Activated CD8-positive, alpha-beta memory T cell treated with anti-CD3 and anti-CD28 coated beads, Interleukin-2, amount 50 U/mL, for 1 hour (primary cell): Measurements from ENCODE around the gene MZF1.
"Not testable (repeated sequence)": the region's sequence is repeated elsewhere in the genome, so short reads cannot be mapped to it uniquely, and the experiment has no call there.

Experiments
- DNase-seq: peaks from one replicate; pipeline ENCODE4 v3.0.0-alpha.2; 2020; ENCODE audit errors: extremely low read depth

The MZF1 gene

DNA sequence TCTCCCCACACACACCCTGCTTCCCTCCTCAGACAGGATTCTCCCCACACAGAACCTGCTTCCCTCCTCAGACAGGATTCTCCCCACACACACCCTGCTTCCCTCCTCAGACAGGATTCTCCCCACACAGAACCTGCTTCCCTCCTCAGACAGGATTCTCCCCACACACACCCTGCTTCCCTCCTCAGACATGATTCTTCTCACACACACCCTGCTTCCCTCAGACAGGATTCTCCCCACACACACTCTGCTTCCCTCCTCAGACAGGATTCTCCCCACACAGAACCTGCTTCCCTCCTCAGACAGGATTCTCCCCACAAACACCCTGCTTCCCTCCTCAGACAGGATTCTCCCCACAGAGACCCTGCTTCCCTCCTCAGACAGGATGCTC, 34.0 kb downstream of the MZF1 start:
- DNase-seq = not testable (repeated sequence)

- DNase-seq = no peak
Measured at GRCh38 chr19:58538257-58539168, 34.6 kb downstream of the MZF1 start.

DNA sequence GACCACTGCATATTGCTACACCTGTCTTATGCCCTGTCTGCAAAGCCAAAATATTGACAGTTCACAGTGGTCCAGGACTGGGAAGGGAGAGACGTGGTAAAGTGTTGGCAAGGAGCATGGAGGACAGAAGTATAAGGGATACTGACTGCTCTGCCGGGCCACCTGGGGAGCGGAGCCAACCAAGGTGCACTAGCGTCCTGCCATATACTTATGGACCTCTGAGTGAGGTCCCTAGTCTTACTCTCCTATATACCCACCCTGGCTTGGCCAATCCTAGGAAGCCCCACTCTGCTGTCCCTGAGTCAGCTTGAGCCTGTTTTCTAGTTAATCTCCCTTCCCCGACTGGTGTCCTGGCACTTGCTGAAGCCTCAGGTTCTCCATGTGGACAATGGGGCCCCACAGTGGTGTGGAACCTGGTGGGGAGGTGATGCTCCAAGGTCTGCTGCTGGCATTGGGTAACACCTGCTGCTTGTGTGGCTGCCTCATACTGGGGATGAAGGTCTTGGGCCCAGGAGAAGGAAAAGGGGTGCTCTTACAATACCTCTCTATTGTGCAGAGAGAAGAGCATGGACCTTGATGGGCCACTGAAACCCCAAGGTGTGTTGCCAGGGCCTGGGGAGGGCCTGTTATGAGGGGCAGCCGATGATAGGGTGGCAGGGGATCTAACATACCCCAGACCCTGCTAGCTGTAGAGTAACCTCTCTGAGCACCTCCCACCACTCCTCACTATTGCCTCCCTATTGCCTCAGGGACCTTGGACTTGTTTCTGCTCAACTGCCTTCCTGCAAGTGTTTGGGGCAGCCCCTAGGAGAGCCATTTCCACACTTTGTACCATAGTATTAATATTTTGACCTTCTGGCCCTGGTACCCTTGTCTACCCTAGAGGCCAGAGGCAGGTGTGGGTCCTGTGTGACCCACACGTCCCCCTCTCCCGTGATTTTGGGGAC, 36.0 kb downstream of the MZF1 start:
- no peak for DNase-seq

- no peak for DNase-seq
Measured at GRCh38 chr19:58535857-58536256, 37.3 kb downstream of the MZF1 start.

GRCh38 chr19:58531034-58531840, 41.9 kb downstream of the MZF1 start:
- no peak for DNase-seq

DNA sequence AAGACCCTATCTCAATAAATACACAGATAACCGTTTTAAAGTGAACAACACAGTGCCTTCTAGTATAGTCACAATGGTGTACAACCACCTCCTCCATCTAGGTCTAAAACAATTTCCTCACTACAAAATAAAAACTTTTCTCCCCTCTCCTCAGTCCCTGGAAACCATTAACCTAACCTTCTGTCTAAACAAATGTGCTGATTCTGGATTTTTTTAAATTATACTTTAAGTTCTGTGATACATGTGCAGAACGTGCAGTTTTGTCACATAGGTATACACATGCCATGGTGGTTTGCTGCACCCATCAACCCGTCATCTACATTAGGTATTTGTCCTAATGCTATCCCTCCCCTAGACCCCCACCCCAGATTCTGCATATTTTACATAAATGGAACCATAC, 43.7 kb downstream of the MZF1 start:
- DNase-seq = no peak

GRCh38 chr19:58522709-58523108, 50.4 kb downstream of the MZF1 start:
- DNase-seq = no peak

DNA sequence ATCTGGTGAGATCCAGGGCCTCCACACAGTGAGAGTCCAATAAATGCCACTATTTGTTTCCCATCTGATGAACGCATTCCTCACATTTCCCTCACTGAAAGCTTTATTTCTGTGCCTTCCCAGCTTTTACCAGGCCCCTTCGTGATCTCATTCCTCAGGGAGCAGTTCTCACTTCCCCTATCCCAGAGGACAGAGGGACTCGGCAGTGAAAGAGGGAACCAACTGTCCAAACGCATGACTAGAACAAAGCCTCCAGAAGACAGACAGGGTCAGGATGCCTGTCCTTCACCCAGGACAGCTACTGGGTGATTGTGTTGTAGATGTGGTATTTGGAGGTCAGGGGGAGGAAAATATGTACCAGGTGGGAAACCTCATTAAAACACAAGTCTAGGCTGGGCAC, 51.5 kb downstream of the MZF1 start:
- no peak for DNase-seq

- DNase-seq = no peak
Measured at GRCh38 chr19:58520257-58520599, 52.9 kb downstream of the MZF1 start.

DNA sequence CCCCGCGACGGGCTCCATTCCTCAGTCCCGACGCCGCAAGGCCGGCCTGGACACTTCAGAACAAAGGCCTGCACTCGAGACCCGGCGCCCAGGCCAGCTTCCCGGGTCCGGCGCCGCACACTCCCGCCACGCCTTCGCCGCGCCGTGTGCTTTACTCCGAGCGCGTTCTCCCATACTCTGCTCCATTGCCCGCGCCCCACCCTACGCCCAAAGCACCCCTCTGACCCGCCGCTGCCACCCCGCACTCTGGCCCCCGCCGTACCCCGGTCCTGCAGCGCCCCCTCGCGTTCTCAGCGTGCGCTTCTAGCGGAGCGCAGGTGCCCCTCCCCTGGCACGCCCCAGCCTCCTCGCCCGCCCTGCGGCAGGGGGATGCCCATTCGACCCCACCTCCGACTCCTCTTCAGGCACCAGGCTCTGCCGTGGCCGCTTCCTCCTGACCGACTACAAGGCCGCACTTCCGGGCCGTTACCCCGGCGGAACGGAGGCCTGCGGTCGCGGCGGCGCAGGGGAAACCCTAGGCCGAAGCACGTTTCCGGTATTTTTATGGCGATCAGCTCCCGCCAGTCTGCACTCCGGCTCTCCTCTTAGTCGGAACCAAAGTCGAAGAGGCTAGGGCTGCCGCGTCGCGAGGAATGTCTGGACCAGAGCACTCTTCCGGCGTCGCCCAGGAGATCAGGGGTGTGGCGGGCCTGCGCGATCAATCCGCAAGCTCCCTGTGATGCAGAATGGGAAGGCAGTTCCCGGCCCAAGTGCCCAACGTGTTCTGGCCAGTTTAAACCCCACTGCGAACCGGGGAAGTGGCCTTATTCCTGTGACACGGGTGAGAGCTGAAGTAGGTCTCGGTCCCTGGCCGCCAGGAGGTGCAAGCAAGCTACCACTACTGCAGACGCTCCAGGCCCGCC, 53.5 kb downstream of the MZF1 start, which contains the start of gene ZBTB45:
Gene ZBTB45 (minus strand): TSS at position 456 of the 902 bp plus-strand sequence. CDS start 2,137 bp downstream, outside the sequence.
- DNase-seq = peak; percentile 72

GRCh38 chr19:58519087-58519354, 54.1 kb downstream of the MZF1 start:
- DNase-seq = no peak

DNA sequence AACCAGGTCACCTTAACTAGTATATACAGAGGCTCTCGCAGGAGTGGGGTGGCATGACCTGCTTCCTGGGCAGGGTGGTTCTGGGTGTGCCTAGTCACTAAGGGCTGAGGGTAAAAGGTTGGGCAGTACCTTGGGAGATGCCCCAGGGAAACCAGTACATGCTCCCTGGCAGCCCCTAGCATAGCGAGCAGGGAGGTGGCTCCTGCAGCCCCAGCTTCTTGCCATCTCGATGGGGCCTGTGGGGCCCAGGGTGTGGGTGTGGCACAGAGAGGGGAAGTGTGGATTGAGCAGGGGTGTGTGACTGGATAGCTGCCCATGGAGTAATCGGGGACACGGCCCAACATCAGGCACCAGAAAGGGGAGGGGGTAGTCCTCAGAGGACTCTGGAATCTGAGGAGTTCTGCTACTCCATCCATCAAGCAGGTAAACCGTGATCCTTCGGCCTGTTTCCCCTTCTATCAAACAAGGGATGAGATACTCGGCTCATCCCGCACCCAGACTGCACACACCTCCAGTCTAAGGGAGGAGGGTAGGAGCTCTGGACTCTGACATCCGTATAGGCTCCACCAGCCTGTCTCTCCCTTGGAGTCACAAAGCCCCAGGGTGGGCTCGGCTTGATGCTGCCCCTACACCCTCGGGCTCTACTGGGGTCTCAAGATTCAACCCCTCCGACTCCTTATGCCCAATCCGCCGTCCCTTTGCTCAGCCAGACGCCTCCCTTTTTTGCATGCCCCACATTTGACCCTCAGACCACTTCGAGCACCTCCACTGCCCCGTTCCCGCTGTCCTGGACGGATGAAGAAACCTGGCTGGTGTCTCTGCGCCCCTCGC, 54.7 kb downstream of the MZF1 start:
- no peak for DNase-seq

DNA sequence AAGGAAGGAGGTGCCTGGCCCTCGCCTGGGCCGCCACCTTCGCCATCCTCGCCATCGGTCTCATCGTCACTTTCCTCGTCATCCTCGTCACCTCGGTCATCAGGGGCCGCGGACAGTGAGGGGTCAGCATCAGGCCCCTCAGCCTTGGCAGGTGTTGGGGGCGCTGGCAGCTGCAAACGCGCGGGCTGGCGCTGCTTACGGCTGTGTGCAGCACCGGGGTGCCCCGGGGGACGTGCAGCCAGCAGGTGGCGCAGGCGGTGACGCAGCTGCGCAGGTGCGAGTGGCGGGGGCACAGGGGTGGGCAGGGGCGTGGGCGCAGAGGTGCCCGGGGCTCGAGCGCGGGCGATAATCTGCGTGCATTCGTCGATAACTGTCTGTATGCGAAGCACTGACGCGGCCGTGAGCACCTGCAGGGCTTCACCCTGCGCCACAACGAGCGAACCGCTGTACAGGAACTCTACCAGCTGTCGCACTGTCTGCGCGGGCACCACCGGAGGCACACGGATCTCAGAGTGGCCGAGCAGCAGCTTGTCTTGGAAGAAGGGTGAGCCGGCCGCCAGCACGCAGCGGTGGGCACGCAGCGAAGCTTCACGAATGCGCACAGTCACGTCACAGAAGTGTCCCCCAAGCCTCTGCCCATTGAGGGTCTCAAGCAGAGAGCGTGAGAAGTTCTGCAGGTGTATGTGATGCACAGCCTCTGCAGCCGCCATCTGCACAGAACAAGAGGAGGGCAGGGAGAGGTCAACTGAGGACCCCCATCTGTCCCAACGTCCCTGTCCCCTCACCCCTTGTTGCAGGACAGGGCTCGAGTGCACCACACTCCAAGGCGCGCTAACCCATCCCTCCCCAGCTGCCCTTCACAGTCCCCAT, 55.9 kb downstream of the MZF1 start:
- DNase-seq = no peak

GRCh38 chr19:58516246-58516836, 56.8 kb downstream of the MZF1 start:
- no peak for DNase-seq

DNA sequence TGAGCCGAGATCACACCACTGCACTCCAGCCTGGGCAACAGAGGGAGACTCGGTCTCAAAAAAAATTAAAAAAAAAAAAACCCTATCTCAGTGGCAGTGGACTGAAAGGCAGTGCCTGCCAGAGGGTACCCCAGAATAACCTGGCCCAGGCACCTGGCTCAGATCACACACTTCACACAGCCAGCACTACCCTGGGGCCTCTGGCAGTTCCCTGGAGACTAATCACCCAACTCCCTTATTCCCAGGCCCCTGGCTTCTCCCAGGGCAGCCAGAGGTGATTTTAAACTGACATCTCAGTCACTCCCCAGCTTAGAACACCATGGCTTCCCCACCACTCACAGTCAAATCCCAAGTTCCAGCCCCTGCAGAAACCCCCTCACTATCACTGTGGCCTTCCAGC, 57.9 kb downstream of the MZF1 start:
- DNase-seq = no peak

- DNase-seq = no peak
Measured at GRCh38 chr19:58514564-58515022, 58.5 kb downstream of the MZF1 start.

DNA sequence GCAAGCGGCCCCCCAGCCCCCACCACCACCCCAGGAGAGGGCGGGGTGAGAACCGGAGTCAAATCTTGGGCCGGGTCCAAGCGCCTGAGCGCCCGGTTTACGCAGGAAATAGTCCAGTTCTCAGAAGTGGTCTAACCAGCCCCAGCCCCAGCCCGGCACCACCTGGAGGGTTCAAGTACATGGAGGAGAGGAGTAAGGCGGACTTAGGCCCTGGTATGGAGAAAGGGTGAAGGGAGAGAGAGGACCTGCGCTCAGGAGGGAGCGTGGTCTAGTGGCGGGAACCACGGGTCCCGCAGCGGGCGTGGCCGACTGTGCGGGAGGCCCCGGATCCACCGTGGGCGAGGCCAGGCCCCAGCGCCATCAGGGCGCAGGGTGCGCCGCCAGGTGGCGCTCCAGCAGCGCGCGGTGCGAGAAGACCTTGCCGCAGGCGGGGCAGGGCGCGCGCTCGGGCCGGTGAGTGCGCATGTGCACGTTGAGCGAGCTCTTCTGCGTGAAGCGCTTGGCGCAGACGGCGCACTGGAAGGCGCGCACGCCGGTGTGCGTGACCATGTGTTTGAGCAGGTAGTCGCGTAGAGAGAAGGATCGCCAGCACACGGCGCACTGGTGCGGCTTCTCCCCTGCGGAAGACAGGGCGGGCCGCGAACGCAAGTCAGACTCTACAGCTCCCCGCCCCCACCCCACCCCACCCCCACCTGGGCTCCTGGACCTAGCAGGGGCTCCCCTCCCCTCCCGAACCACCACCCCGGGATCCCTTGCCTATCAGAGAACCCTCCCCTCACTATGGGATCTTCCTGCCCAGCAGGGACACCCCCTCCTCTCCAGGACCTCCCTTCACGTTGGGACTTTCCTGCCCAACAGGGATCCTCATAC, 59.2 kb downstream of the MZF1 start:
- peak; percentile 66 for DNase-seq
